K562 (cell line): ENCODE data around the gene HFE. TPM values are rescaled to one million over a fixed set of nuclear protein-coding genes. Genes with fewer than 3 reads are reported as not detected.
A peak's percentile ranks its signal among the peaks of the same experiment; 100 is the strongest.

Source experiments
- ASH1L ChIP-seq: fragments of 450-650 bp; IDR thresholded peaks from 2 replicates; pipeline ENCODE4 v1.6.1; 2018; ENCODE audit warnings: borderline replicate concordance, mild to moderate bottlenecking, low read depth; ENCODE audit not compliant: partially characterized antibody
- CBFA2T3 ChIP-seq: fragments of 450-650 bp; IDR thresholded peaks from 2 replicates; pipeline ENCODE4 v1.6.1; 2017
- CC2D1A ChIP-seq: fragments of 450-650 bp; IDR thresholded peaks from 2 replicates; pipeline ENCODE4 v1.6.1; 2017; ENCODE audit warnings: mild to moderate bottlenecking
- FOXK2 ChIP-seq, 2 experiments: fragments of 450-650 bp; IDR thresholded peaks in 1 of 2; conservative IDR thresholded peaks in 1 of 2; 2 replicates each; pipeline ENCODE4 v1.6.1; 2016; ENCODE audit warnings: low read depth in 2 of 2, mild to moderate bottlenecking in 1 of 2
- HDAC1 ChIP-seq, 2 experiments: fragments of 450-650 bp; IDR thresholded peaks; 2 replicates each; pipeline ENCODE4 v1.6.1; 2016 to 2017; ENCODE audit warnings: inconsistent platforms in 1 of 2, mild to moderate bottlenecking in 1 of 2, moderate library complexity in 1 of 2
- LEF1 ChIP-seq: fragments of 450-650 bp; IDR thresholded peaks from 2 replicates; pipeline ENCODE4 v1.6.1; 2016; ENCODE audit warnings: mild to moderate bottlenecking
- NFE2L1 ChIP-seq: fragments of 450-650 bp; IDR thresholded peaks from 2 replicates; pipeline ENCODE4 v1.6.1; 2016; ENCODE audit warnings: missing genetic modification characterization, low read depth, mild to moderate bottlenecking, missing compliant biosample characterization, moderate library complexity, borderline replicate concordance
- POLR2AphosphoS5 ChIP-seq: IDR thresholded peaks from 2 replicates; pipeline ENCODE4 v1.6.1; 2011; ENCODE audit warnings: mild to moderate bottlenecking, low read depth, low read length, moderate library complexity; ENCODE audit not compliant: control insufficient read depth, insufficient read depth
- RBFOX2 ChIP-seq: fragments of 200-400 bp; formaldehyde crosslinking; IDR thresholded peaks from 2 replicates; pipeline ENCODE4 v1.6.1; 2017; ENCODE audit warnings: low read depth, mild to moderate bottlenecking, low read length, moderate library complexity
- SIN3A ChIP-seq, 2 experiments: fragments of 150-350 bp in 1 of 2; IDR thresholded peaks; 2 replicates each; pipeline ENCODE4 v1.6.1; 2011 to 2016; ENCODE audit warnings: borderline replicate concordance in 2 of 2, low read depth in 2 of 2, low read length in 2 of 2, mild to moderate bottlenecking in 2 of 2, moderate library complexity in 2 of 2; ENCODE audit not compliant: control insufficient read depth in 1 of 2
- TRIM28 ChIP-seq: fragments of 450-650 bp; IDR thresholded peaks from 2 replicates; pipeline ENCODE4 v1.6.1; 2017
- ZFPM2 ChIP-seq: fragments of 250-450 bp; sonication (Bioruptor Pico); IDR thresholded peaks from 2 replicates; pipeline ENCODE4 v1.5.1; 2022; ENCODE audit warnings: mild to moderate bottlenecking
- polyA plus RNA-seq, 8 experiments: library from polyadenylated mRNA; depleted of rRNA in 4 of 8; stranded (reverse) in 5 of 8; unstranded in 3 of 8; fragments of >200 nt; fragmentation: Nextera tagmentation in 2 of 8; fragmentation: Illumina TruSeq in 1 of 8; extraction: Ambion mirVana in 2 of 8; extraction: Trizol in 1 of 8; gene quantifications; 2 replicates each; pipeline versions ENCODE4 v1.2.1 to v1.2.3, GENCODE V29; 2011 to 2014; ENCODE audit warnings: inconsistent platforms in 1 of 8, missing spikeins in 1 of 8
- total RNA-seq, 7 experiments: library from RNA; depleted of rRNA in 6 of 7; stranded (reverse); fragments of >200 nt in 6 of 7; fragmentation: Illumina TruSeq in 2 of 7; extraction: Trizol in 2 of 7; gene quantifications; 2 replicates each; pipeline versions ENCODE4 v1.2.1 to v1.2.3, GENCODE V29; 2011 to 2021; ENCODE audit warnings: low replicate concordance in 1 of 7
- TF ChIP-seq, protein P1 (sequence below): sonication (generic); formaldehyde crosslinking; IDR thresholded peaks from 2 replicates; pipeline ENCODE4 v1.4.0; 2020; ENCODE audit warnings: mild to moderate bottlenecking, missing genetic modification reagents
- TF ChIP-seq, protein P2 (sequence below), 2 experiments: fragments of 450-650 bp in 1 of 2; IDR thresholded peaks; 2 replicates each; pipeline ENCODE4 v1.6.1; 2011 to 2017; ENCODE audit warnings: low read depth in 2 of 2, antibody characterized with exemption in 1 of 2, borderline replicate concordance in 1 of 2, low read length in 1 of 2, mild to moderate bottlenecking in 1 of 2, mixed read lengths in 1 of 2; ENCODE audit not compliant: control insufficient read depth in 1 of 2
- TF ChIP-seq, protein P3 (sequence below): fragments of 250-450 bp; sonication (Bioruptor Pico); IDR thresholded peaks from 2 replicates; pipeline ENCODE4 v1.4.0; 2020; ENCODE audit warnings: mild to moderate bottlenecking, moderate library complexity, borderline replicate concordance

The HFE gene
- total and polyA plus RNA-seq, 9 of the 15 experiments (the other 6 are each of a cell fraction or from before 2014, with no cell fraction given) = 0.14 to 1.2 (median 0.76) TPM

DNA sequence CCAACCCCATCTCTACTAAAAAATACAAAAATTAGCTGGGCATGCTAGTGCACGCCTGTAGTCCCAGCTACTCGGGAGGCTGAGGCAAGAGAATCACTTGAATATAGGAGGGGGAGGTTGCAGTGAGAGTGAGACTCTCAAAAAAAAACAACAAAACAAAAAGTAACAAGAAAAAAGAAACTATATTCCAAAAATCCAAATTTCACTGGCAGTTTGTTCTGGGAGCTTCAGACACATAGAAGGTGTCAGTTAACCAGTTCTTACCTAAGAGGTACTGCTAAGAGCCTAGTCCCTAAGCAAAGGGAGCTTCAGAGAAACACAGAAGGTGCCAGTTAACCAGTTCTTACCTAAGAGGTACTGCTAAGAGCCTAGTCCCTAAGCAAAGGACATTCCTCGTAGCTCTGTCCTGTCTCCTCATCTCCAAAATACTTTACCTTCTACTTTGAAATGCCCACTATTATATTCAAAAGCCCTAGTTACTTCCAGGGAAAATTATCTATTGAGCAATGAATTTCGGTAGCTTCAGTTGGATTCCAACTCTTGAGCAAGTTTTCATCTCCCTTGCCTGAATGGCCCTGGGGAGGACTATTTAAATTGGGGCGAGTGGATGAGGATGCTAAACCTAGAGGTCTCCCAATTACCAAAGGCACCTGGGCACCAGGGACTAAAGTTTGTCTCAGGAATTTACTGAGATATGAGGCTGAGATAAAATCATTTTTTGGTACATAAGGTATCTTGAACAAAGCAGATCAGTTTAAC is 41.0 kb downstream of the HFE start (continued):
- TF ChIP-seq TRIM28 (no peak), ZFPM2 (CRISPR knock-in tag) (no peak), NFE2L1 (no peak), ASH1L (no peak), SIN3A (IDR thresholded peaks at IDR 0.05; ENCODE audit: borderline replicate concordance in 2 of 2, control insufficient read depth in 1 of 2, low read depth in 2 of 2, low read length in 2 of 2) (no peak), RBFOX2 (peak; percentile 64), HDAC1 (IDR thresholded peaks at IDR 0.05) (no peak), POLR2AphosphoS5 (peak; percentile 88), CC2D1A (no peak), LEF1 (no peak), FOXK2 (conservative IDR thresholded peaks at IDR 0.05 in 1 of 2, IDR thresholded peaks at IDR 0.05 in 1 of 2; ENCODE audit: low read depth in 2 of 2) (no peak), CBFA2T3 (no peak)
- TF ChIP-seq, protein P1, sequence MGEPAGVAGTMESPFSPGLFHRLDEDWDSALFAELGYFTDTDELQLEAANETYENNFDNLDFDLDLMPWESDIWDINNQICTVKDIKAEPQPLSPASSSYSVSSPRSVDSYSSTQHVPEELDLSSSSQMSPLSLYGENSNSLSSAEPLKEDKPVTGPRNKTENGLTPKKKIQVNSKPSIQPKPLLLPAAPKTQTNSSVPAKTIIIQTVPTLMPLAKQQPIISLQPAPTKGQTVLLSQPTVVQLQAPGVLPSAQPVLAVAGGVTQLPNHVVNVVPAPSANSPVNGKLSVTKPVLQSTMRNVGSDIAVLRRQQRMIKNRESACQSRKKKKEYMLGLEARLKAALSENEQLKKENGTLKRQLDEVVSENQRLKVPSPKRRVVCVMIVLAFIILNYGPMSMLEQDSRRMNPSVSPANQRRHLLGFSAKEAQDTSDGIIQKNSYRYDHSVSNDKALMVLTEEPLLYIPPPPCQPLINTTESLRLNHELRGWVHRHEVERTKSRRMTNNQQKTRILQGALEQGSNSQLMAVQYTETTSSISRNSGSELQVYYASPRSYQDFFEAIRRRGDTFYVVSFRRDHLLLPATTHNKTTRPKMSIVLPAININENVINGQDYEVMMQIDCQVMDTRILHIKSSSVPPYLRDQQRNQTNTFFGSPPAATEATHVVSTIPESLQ = no peak
- TF ChIP-seq, protein P2, sequence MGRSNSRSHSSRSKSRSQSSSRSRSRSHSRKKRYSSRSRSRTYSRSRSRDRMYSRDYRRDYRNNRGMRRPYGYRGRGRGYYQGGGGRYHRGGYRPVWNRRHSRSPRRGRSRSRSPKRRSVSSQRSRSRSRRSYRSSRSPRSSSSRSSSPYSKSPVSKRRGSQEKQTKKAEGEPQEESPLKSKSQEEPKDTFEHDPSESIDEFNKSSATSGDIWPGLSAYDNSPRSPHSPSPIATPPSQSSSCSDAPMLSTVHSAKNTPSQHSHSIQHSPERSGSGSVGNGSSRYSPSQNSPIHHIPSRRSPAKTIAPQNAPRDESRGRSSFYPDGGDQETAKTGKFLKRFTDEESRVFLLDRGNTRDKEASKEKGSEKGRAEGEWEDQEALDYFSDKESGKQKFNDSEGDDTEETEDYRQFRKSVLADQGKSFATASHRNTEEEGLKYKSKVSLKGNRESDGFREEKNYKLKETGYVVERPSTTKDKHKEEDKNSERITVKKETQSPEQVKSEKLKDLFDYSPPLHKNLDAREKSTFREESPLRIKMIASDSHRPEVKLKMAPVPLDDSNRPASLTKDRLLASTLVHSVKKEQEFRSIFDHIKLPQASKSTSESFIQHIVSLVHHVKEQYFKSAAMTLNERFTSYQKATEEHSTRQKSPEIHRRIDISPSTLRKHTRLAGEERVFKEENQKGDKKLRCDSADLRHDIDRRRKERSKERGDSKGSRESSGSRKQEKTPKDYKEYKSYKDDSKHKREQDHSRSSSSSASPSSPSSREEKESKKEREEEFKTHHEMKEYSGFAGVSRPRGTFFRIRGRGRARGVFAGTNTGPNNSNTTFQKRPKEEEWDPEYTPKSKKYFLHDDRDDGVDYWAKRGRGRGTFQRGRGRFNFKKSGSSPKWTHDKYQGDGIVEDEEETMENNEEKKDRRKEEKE (IDR thresholded peaks at IDR 0.05; ENCODE audit: borderline replicate concordance in 1 of 2, control insufficient read depth in 1 of 2, low read depth in 2 of 2, low read length in 1 of 2) = peak in 1 of 2 experiments; percentile 82; a peak in 1 of 4 replicates
- TF ChIP-seq, protein P3, sequence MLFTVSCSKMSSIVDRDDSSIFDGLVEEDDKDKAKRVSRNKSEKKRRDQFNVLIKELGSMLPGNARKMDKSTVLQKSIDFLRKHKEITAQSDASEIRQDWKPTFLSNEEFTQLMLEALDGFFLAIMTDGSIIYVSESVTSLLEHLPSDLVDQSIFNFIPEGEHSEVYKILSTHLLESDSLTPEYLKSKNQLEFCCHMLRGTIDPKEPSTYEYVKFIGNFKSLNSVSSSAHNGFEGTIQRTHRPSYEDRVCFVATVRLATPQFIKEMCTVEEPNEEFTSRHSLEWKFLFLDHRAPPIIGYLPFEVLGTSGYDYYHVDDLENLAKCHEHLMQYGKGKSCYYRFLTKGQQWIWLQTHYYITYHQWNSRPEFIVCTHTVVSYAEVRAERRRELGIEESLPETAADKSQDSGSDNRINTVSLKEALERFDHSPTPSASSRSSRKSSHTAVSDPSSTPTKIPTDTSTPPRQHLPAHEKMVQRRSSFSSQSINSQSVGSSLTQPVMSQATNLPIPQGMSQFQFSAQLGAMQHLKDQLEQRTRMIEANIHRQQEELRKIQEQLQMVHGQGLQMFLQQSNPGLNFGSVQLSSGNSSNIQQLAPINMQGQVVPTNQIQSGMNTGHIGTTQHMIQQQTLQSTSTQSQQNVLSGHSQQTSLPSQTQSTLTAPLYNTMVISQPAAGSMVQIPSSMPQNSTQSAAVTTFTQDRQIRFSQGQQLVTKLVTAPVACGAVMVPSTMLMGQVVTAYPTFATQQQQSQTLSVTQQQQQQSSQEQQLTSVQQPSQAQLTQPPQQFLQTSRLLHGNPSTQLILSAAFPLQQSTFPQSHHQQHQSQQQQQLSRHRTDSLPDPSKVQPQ = no peak
